SK-N-SH (cell line): ENCODE measurements around the gene PXK. TPM values are rescaled to one million over a fixed set of nuclear protein-coding genes. Genes with fewer than 3 reads are reported as not detected.

Experiments
- CTCF ChIA-PET: fragments of 300-600, 350-600 bp; formaldehyde crosslinking; extraction: SDS; loops from one replicate; lab custom pipeline; 2021; lab: Yijun Ruan, JAX
- POLR2A ChIA-PET: fragments of 350-600 bp; sonication (Branson Sonifier 250); formaldehyde crosslinking; extraction: SDS; loops from one replicate; lab custom pipeline; 2020; ENCODE audit warnings: antibody characterized with exemption, inconsistent platforms; lab: Yijun Ruan, JAX
- DNase-seq: peaks from one replicate; pipeline ENCODE4 v3.0.0; 2012
- H2AFZ ChIP-seq: fragments of 200-600 bp; sonication (generic); 2 replicates; pipeline ENCODE4 v1.8.1; 2016; ENCODE audit warnings: antibody characterized with exemption, mild to moderate bottlenecking, low read depth
- H3F3A ChIP-seq: fragments of 200-600 bp; sonication (generic); replicated peaks from 2 replicates; pipeline ENCODE3; 2016; ENCODE audit warnings: antibody characterized with exemption, mild to moderate bottlenecking; ENCODE audit not compliant: insufficient read depth
- H3K27ac ChIP-seq, 2 experiments: fragments of 200-500 bp in 1 of 2; fragments of 200-600 bp in 1 of 2; sonication (Bioruptor generic) in 1 of 2; sonication (generic), shearing (Covaris generic) in 1 of 2; 2 replicates each; pipeline versions ENCODE4 v1.5.1 to v1.6.1; 2014 to 2016; ENCODE audit warnings: low read depth in 2 of 2, inconsistent platforms in 1 of 2, low read length in 1 of 2, mild to moderate bottlenecking in 1 of 2, mixed read lengths in 1 of 2
- H3K27me3 ChIP-seq: fragments of 200-600 bp; sonication (generic), shearing (Covaris generic); 2 replicates; pipeline ENCODE4 v1.6.1; 2016; ENCODE audit warnings: mixed run types; ENCODE audit not compliant: insufficient read depth
- H3K36me3 ChIP-seq, 2 experiments: fragments of 200-500 bp in 1 of 2; fragments of 200-600 bp in 1 of 2; sonication (Bioruptor generic) in 1 of 2; sonication (generic) in 1 of 2; replicated peaks in 1 of 2; 2 replicates each; pipeline versions ENCODE3 to v1.5.1; 2014 to 2016; ENCODE audit warnings: low read length in 1 of 2, mild to moderate bottlenecking in 1 of 2; ENCODE audit not compliant: insufficient read depth in 2 of 2, control insufficient read depth in 1 of 2
- H3K4me1 ChIP-seq, 2 experiments: fragments of 200-500 bp in 1 of 2; fragments of 200-600 bp in 1 of 2; sonication (Bioruptor generic) in 1 of 2; sonication (generic), shearing (Covaris generic) in 1 of 2; 2 replicates each; pipeline versions ENCODE4 v1.5.1 to v1.6.1; 2014 to 2016; ENCODE audit warnings: low read depth in 1 of 2, low read length in 1 of 2, mixed run types in 1 of 2; ENCODE audit not compliant: insufficient read depth in 2 of 2, control insufficient read depth in 1 of 2
- H3K4me2 ChIP-seq: fragments of 200-600 bp; sonication (generic), shearing (Covaris generic); 2 replicates; pipeline ENCODE4 v1.6.1; 2017; ENCODE audit warnings: mixed run types
- H3K4me3 ChIP-seq, 2 experiments: fragments of 200-500 bp in 1 of 2; fragments of 200-600 bp in 1 of 2; sonication (Bioruptor generic) in 1 of 2; sonication (generic), shearing (Covaris generic) in 1 of 2; 2 replicates each; pipeline versions ENCODE4 v1.5.1 to v1.8.1; 2014 to 2016; ENCODE audit warnings: low read depth in 2 of 2, inconsistent platforms in 1 of 2, low read length in 1 of 2, mild to moderate bottlenecking in 1 of 2, mixed read lengths in 1 of 2, moderate library complexity in 1 of 2
- H3K79me2 ChIP-seq: fragments of 200-600 bp; sonication (generic); 2 replicates; pipeline ENCODE4 v1.8.1; 2017; ENCODE audit warnings: mild to moderate bottlenecking; ENCODE audit not compliant: insufficient read depth
- H3K9ac ChIP-seq: fragments of 200-600 bp; sonication (generic); 2 replicates; pipeline ENCODE4 v1.6.1; 2017; ENCODE audit warnings: mixed run types
- H3K9me2 ChIP-seq: fragments of 200-600 bp; sonication (generic); 2 replicates; pipeline ENCODE4 v1.6.1; 2017; ENCODE audit warnings: mixed run types
- H3K9me3 ChIP-seq: fragments of 200-600 bp; sonication (generic); 2 replicates; pipeline ENCODE4 v1.6.1; 2017; ENCODE audit warnings: mixed run types, mild to moderate bottlenecking, moderate library complexity
- H4K20me1 ChIP-seq: fragments of 200-600 bp; sonication (generic); 2 replicates; pipeline ENCODE4 v1.6.1; 2017; ENCODE audit warnings: mild to moderate bottlenecking, mixed run types; ENCODE audit not compliant: insufficient read depth
- CHD2 ChIP-seq: fragments of 150-350 bp; IDR thresholded peaks from 2 replicates; pipeline ENCODE4 v1.6.1; 2018; ENCODE audit warnings: low read length; ENCODE audit not compliant: partially characterized antibody
- CTCF ChIP-seq: fragments of 200-600 bp; sonication (generic); IDR thresholded peaks from 2 replicates; pipeline ENCODE4 v1.6.1; 2017; ENCODE audit warnings: antibody characterized with exemption, mild to moderate bottlenecking, moderate library complexity
- ELF1 ChIP-seq: IDR thresholded peaks from 2 replicates; pipeline ENCODE4 v1.4.0; 2012
- FOSL2 ChIP-seq: IDR thresholded peaks from 2 replicates; pipeline ENCODE4 v1.4.0; 2012; ENCODE audit warnings: low read depth, mild to moderate bottlenecking, moderate library complexity, borderline replicate concordance
- FOXJ3 ChIP-seq: sonication (generic); formaldehyde crosslinking; IDR thresholded peaks from 2 replicates; pipeline ENCODE4 v1.5.1; 2020; ENCODE audit warnings: mild to moderate bottlenecking, missing genetic modification reagents
- GABPA ChIP-seq: IDR thresholded peaks from 2 replicates; pipeline ENCODE4 v1.4.0; 2012; ENCODE audit warnings: low read depth, mild to moderate bottlenecking
- GATA2 ChIP-seq: sonication (generic); formaldehyde crosslinking; IDR thresholded peaks from 2 replicates; pipeline ENCODE4 v1.5.0; 2020; ENCODE audit warnings: mild to moderate bottlenecking, missing genetic modification reagents
- JUND ChIP-seq: IDR thresholded peaks from 2 replicates; pipeline ENCODE4 v1.4.0; 2012
- MAX ChIP-seq: IDR thresholded peaks from 2 replicates; pipeline ENCODE4 v1.4.0; 2012; ENCODE audit warnings: low read depth
- MEF2A ChIP-seq: IDR thresholded peaks from 2 replicates; pipeline ENCODE4 v1.4.0; 2012; ENCODE audit warnings: low read depth, borderline replicate concordance
- NFIC ChIP-seq: IDR thresholded peaks from 2 replicates; pipeline ENCODE4 v1.4.0; 2012; ENCODE audit warnings: borderline replicate concordance
- NRF1 ChIP-seq: IDR thresholded peaks from 2 replicates; pipeline ENCODE4 v1.6.1; 2012; ENCODE audit warnings: low read depth, mild to moderate bottlenecking, low read length
- PBX3 ChIP-seq: IDR thresholded peaks from 2 replicates; pipeline ENCODE4; 2012
- POLR2AphosphoS5 ChIP-seq: IDR thresholded peaks from 2 replicates; pipeline ENCODE4 v1.6.1; 2012; ENCODE audit warnings: low read depth, low read length
- RAD21 ChIP-seq: IDR thresholded peaks from 2 replicates; pipeline ENCODE4 v1.6.1; 2012; ENCODE audit warnings: mild to moderate bottlenecking, low read length
- RFX5 ChIP-seq: IDR thresholded peaks from 2 replicates; pipeline ENCODE4 v1.6.1; 2012; ENCODE audit warnings: mild to moderate bottlenecking, improper control_type of control experiment, low read length
- SIN3A ChIP-seq: IDR thresholded peaks from 2 replicates; pipeline ENCODE4 v1.6.1; 2012; ENCODE audit warnings: low read depth, mild to moderate bottlenecking, low read length, moderate library complexity, borderline replicate concordance
- SMC3 ChIP-seq: IDR thresholded peaks from 2 replicates; pipeline ENCODE4 v1.6.1; 2012; ENCODE audit warnings: low read depth, low read length, improper control_type of control experiment
- TAF1 ChIP-seq: IDR thresholded peaks from 2 replicates; pipeline ENCODE4 v1.6.1; 2012; ENCODE audit warnings: low read depth, mild to moderate bottlenecking, low read length, moderate library complexity, borderline replicate concordance
- TCF12 ChIP-seq: IDR thresholded peaks from 2 replicates; pipeline ENCODE4 v1.4.0; 2012
- YY1 ChIP-seq: IDR thresholded peaks from 2 replicates; pipeline ENCODE4 v1.4.0; 2012; ENCODE audit warnings: low read depth, mild to moderate bottlenecking
- WGBS: methylation state at CpG from one replicate; pipeline ENCODE4 v1.1.6; 2017; ENCODE audit warnings: low lambda C conversion rate; 5-methylcytosine and 5-hydroxymethylcytosine counted together
- polyA plus RNA-seq, 3 experiments: library from polyadenylated mRNA; depleted of rRNA; stranded (reverse); fragments of >200 nt; gene quantifications; 2 replicates each; pipeline ENCODE4 v1.2.3, GENCODE V29; 2012

PXK gene
- polyA plus RNA-seq, 1 of the 3 experiments (the other 2 are of a cell fraction): 8.4 TPM

GRCh38 chr3:58292866-58293265 is 39.8 kb upstream of the PXK start:
- Histone ChIP-seq H3K9ac (no peak overlapping the region), H3K4me1 (no peaks in the 10 kb centered on the region), H3K4me2 (no peak overlapping the region), H3F3A (no peaks in the 10 kb centered on the region), H3K36me3 (peaks cover 0 to 13% of the 10 kb centered on the region in 2 experiments), H3K9me3 (0 out of 2 replicates have a peak, but pooled peaks cover 7% of the 10 kb centered on the region), H3K4me3 (no peak overlapping the region), H3K79me2 (no peaks in the 10 kb centered on the region), H2AFZ (no peak overlapping the region), H3K27me3 (no peaks in the 10 kb centered on the region), H3K9me2 (no peaks in the 10 kb centered on the region), H4K20me1 (no peaks in the 10 kb centered on the region), H3K27ac (no peak overlapping the region)
- ChIA-PET CTCF (interaction anchor here (1.6 to 3.7 kb wide), 2 partner anchors 14 to 115 kb away, joined by 4 to 24 read pairs; no protein-coding TSS in a partner anchor), POLR2A (no interaction called here)
- 90% methylated on average over 9 of the region's 10 CpGs for WGBS
- no peak for DNase-seq
- TF ChIP-seq FOXJ3 (CRISPR knock-in tag): no peak

GRCh38 chr3:58293516-58293915 is 39.2 kb upstream of the PXK start:
- H3K9ac ChIP-seq: no peak overlapping the region
- no peak overlapping the region for H2AFZ ChIP-seq
- H3K9me2 ChIP-seq: no peaks in the 10 kb centered on the region
- H3F3A ChIP-seq: no peaks in the 10 kb centered on the region
- H3K36me3 ChIP-seq: peaks cover 0 to 13% of the 10 kb centered on the region in 2 experiments
- ChIA-PET CTCF (interaction anchor here (1.0 to 3.7 kb wide), 5 partner anchors 14 to 286 kb away, joined by 3 to 24 read pairs (median 3); no protein-coding TSS in a partner anchor), POLR2A (no interaction called here)
- H3K4me1 ChIP-seq: no peaks in the 10 kb centered on the region
- TF ChIP-seq RAD21: no peak
- TF ChIP-seq SIN3A: no peak
- TF ChIP-seq MEF2A: no peak
- TF ChIP-seq SMC3: no peak
- TF ChIP-seq FOSL2: no peak
- TF ChIP-seq RFX5: no peak
- TF ChIP-seq CHD2: no peak
- DNase-seq: no peak
- H3K27ac ChIP-seq: no peak overlapping the region
- no peaks in the 10 kb centered on the region for H4K20me1 ChIP-seq
- H3K4me2 ChIP-seq: no peak overlapping the region
- H3K4me3 ChIP-seq: no peak overlapping the region
- H3K79me2 ChIP-seq: no peaks in the 10 kb centered on the region
- 0 out of 2 replicates have a peak, but pooled peaks cover 7% of the 10 kb centered on the region for H3K9me3 ChIP-seq
- no peaks in the 10 kb centered on the region for H3K27me3 ChIP-seq
- 69% methylated on average over 8 of the region's 9 CpGs for WGBS

- H3K4me2 ChIP-seq: no peak overlapping the region
- no peaks in the 10 kb centered on the region for H3K9me2 ChIP-seq
- H3K4me1 ChIP-seq: no peaks in the 10 kb centered on the region; a peak in 1 of 4 replicates
- H3F3A ChIP-seq: no peaks in the 10 kb centered on the region
- no peaks in the 10 kb centered on the region for H3K79me2 ChIP-seq
- H3K27me3 ChIP-seq: no peaks in the 10 kb centered on the region
- no peak overlapping the region for H3K27ac ChIP-seq
- no peaks in the 10 kb centered on the region for H4K20me1 ChIP-seq
- WGBS: 53% methylated on average over 4 of the region's 5 CpGs
- no peak for TF ChIP-seq TCF12
- no peak for TF ChIP-seq POLR2AphosphoS5
- no peak for TF ChIP-seq GABPA
- TF ChIP-seq NFIC: no peak
- TF ChIP-seq GATA2 (CRISPR knock-in tag): no peak
- TF ChIP-seq ELF1: no peak
- no peak for TF ChIP-seq PBX3
- TF ChIP-seq TAF1: no peak
- no peak for TF ChIP-seq MAX
- no peak for TF ChIP-seq JUND
- no peak for TF ChIP-seq RFX5
- no peak for TF ChIP-seq FOSL2
- TF ChIP-seq CTCF: no peak
- no peak for TF ChIP-seq YY1
- no peak for TF ChIP-seq NRF1
- 0 out of 2 replicates have a peak, but pooled peaks cover 7% of the 10 kb centered on the region for H3K9me3 ChIP-seq
- ChIA-PET POLR2A (no interaction called here), CTCF (interaction anchor here (0.5 to 3.7 kb wide), 6 partner anchors 11 to 1301 kb away, joined by 3 to 24 read pairs (median 8); partner anchors contain the start of genes HTD2 and RPP14)
- peaks cover 0 to 13% of the 10 kb centered on the region in 2 experiments for H3K36me3 ChIP-seq
- no peak overlapping the region for H3K9ac ChIP-seq
- DNase-seq: no peak
- no peak overlapping the region for H2AFZ ChIP-seq
- no peak overlapping the region for H3K4me3 ChIP-seq
These were observed 36.4 kb upstream of the PXK start for GRCh38 chr3:58296269-58296668.
